HG03135 (cell line): ENCODE measurements around the gene AKR1C4.

Experiments
- ATAC-seq: cut with Tn5 transposase; IDR thresholded peaks from one replicate; pipeline ENCODE4 v1.9.1; 2021; ENCODE audit warnings: mild to moderate bottlenecking, moderate library complexity; ENCODE audit not compliant: unreplicated experiment

Gene AKR1C4

DNA sequence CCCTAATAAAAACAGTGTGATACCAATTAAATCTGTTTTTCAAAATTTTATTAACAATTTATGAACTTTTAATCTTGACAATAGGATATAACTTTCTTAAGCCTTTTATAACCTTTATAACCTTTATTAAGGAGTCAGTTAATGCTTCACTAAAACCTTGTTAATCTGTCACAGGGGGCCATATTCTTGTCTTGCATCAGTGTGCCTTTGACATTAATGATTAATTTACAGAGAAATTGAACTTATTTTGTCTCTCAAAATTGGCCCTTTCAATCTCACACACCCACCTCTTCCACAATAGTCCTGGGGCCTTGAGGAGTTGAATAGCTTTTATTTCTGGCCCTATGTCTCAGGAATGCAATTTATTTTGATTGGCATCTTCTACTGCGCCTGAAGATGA lies 68.5 kb downstream of the AKR1C4 start:
- ATAC-seq, result no peak

- no peak for ATAC-seq
These were observed 69.7 kb downstream of the AKR1C4 start for GRCh38 chr10:5266351-5266750.

DNA sequence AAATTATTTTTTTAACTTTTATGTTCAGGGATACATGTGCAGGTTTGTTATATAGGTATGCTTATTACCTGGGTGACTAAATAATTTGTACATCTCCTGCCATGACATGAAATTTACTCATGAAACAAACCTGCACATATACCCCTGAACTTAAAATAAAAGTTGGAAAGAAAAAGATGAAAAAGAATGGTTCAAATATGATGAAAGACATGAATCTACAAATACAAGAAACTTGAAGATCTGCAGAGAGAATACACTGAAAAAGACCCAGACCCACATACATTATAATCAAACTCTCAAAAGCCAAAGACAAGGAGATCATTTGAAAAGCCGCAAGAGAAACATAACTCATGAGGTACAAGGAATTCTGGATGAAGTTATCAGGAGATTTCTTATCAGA lies 70.2 kb downstream of the AKR1C4 start:
- no peak for ATAC-seq

DNA sequence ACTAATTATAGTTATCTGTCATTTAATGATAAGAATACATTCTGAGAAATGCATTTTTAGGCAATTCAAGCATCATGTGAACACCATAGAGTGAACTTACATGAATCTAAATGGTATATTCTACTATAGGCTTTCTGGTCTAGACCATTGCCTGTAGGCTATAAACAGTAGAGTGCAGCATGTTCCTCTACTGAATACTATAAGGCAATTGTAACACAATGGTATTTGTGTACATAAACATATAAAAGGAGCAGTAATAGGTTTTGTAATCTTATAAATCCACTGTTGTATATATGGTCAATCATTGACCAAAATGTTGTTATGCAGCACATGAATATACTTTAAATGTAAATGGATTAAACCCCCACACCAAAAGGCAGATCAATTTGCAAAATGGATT lies 71.6 kb downstream of the AKR1C4 start:
- ATAC-seq, result no peak
